Naive thymus-derived CD8-positive, alpha-beta T cell (primary cell): ENCODE data around the gene DGKQ. TPM values are rescaled to one million over a fixed set of nuclear protein-coding genes. Genes with fewer than 3 reads are reported as not detected.
A peak's percentile ranks its signal among the peaks of the same experiment; 100 is the strongest.

Source experiments
- ATAC-seq, 2 donors: fragments of 150-1000 bp; cut with Tn5 transposase in 1 of 2; sonication (Bioruptor Pico), chemical (Tn5 transposase) in 1 of 2; 1 replicate in 1 of 2; 2 replicates in 1 of 2; pipeline ENCODE4 v1.10.0; 2021; ENCODE audit warnings: mild to moderate bottlenecking in 2 of 2, moderate library complexity in 2 of 2
- POLR2A ChIA-PET: fragments of 350-600 bp; sonication (Branson Sonifier 250); formaldehyde crosslinking; loops from one replicate; lab custom pipeline; 2021; ENCODE audit warnings: antibody characterized with exemption; lab: Charles Lee
- DNase-seq, 10 donors: peaks; one replicate each; pipeline versions ENCODE4 v3.0.0 to v3.0.0-alpha.2; 2020 to 2022
- H3K27ac Mint-ChIP-seq, 10 donors: one replicate each; pipeline ENCODE4 v1.8.0; 2020 to 2022; ENCODE audit warnings: mild to moderate bottlenecking in 10 of 10, mixed read lengths in 10 of 10, moderate library complexity in 4 of 10, inconsistent platforms in 1 of 10
- H3K27me3 Mint-ChIP-seq, 5 donors: one replicate each; pipeline ENCODE4 v1.8.0; 2021 to 2022; ENCODE audit warnings: mixed read lengths in 5 of 5
- H3K36me3 Mint-ChIP-seq, 3 donors: one replicate each; pipeline ENCODE4 v1.8.0; 2020 to 2022; ENCODE audit warnings: mixed read lengths in 3 of 3, mild to moderate bottlenecking in 2 of 3, inconsistent platforms in 1 of 3
- H3K4me1 Mint-ChIP-seq, 4 donors: one replicate each; pipeline ENCODE4 v1.8.0; 2021 to 2022; ENCODE audit warnings: mixed read lengths in 4 of 4
- H3K4me3 Mint-ChIP-seq, 10 donors: one replicate each; pipeline ENCODE4 v1.8.0; 2020 to 2022; ENCODE audit warnings: mild to moderate bottlenecking in 10 of 10, mixed read lengths in 10 of 10, moderate library complexity in 6 of 10, inconsistent platforms in 1 of 10
- H3K9me3 Mint-ChIP-seq, 9 donors: one replicate each; pipeline ENCODE4 v1.8.0; 2020 to 2022; ENCODE audit warnings: mixed read lengths in 9 of 9, mild to moderate bottlenecking in 3 of 9, inconsistent platforms in 1 of 9, moderate library complexity in 1 of 9
- polyA plus RNA-seq, 3 donors: library from polyadenylated mRNA; unstranded; fragments of 300-500 nt; fragmentation: Illumina TruSeq; gene quantifications; one replicate each; pipeline ENCODE4 v1.2.3, GENCODE V29; 2021
- total RNA-seq, 8 experiments: library from RNA in 2 of 8; stranded (reverse) in 2 of 8; gene quantifications; one replicate each; pipeline ENCODE4 v1.2.3 and lab custom pipeline; 2021 to 2026

Gene DGKQ
- total and polyA plus RNA-seq, 5 experiments from 2014 or later = 2.2 to 39.9 (median 17.3) TPM

GRCh38 chr4:913280-913618 is 60.1 kb downstream of the DGKQ start:
- peaks cover 0 to 6% (median 0%) of the 10 kb centered on the region in 9 donors for H3K9me3 Mint-ChIP-seq
- no peak for DNase-seq
- H3K36me3 Mint-ChIP-seq = peaks cover 3 to 33% (median 5%) of the 10 kb centered on the region in 3 donors
- POLR2A ChIA-PET = interaction anchor here (1.4 kb wide), 1 partner anchor 19 kb away, joined by 3 read pairs; the partner anchor contains the start of genes GAK and TMEM175
- no peak overlapping the region for H3K27ac Mint-ChIP-seq
- no peak for ATAC-seq
- no peaks in the 10 kb centered on the region for H3K27me3 Mint-ChIP-seq
- H3K4me3 Mint-ChIP-seq = no peak overlapping the region
- H3K4me1 Mint-ChIP-seq = peaks cover 29 to 39% (median 36%) of the 10 kb centered on the region in 4 donors

- DNase-seq = peak in 1 of 10 donors; percentile 37
- H3K36me3 Mint-ChIP-seq = peaks cover 0 to 36% (median 5%) of the 10 kb centered on the region in 3 donors
- H3K4me1 Mint-ChIP-seq = peaks cover 28 to 36% (median 31%) of the 10 kb centered on the region in 4 donors
- POLR2A ChIA-PET = interaction anchor here (1.4 kb wide), 1 partner anchor 19 kb away, joined by 3 read pairs; the partner anchor contains the start of genes GAK and TMEM175
- no peak overlapping the region for H3K4me3 Mint-ChIP-seq
- H3K27me3 Mint-ChIP-seq = no peaks in the 10 kb centered on the region
- ATAC-seq = no peak
- peak overlapping the region in 1 of 10 donors; percentile 3 for H3K27ac Mint-ChIP-seq
- H3K9me3 Mint-ChIP-seq = peaks cover 0 to 3% (median 0%) of the 10 kb centered on the region in 9 donors
Measured at GRCh38 chr4:912548-913279, 60.7 kb downstream of the DGKQ start.

GRCh38 chr4:911871-912490 is 61.4 kb downstream of the DGKQ start:
- H3K4me3 Mint-ChIP-seq = peak overlapping the region in 1 of 10 donors; percentile 62
- H3K36me3 Mint-ChIP-seq = peaks cover 0 to 36% (median 5%) of the 10 kb centered on the region in 3 donors
- peaks cover 23 to 31% (median 24%) of the 10 kb centered on the region in 4 donors for H3K4me1 Mint-ChIP-seq
- no peaks in the 10 kb centered on the region for H3K9me3 Mint-ChIP-seq
- no peaks in the 10 kb centered on the region for H3K27me3 Mint-ChIP-seq
- DNase-seq (peak in 1 of 10 donors; percentile 45), ATAC-seq (no peak)
- peak overlapping the region in 2 of 10 donors; percentile 20 to 73 for H3K27ac Mint-ChIP-seq
- POLR2A ChIA-PET = no interaction called here

- H3K27ac Mint-ChIP-seq = peak overlapping the region in 1 of 10 donors; percentile 73
Measured at GRCh38 chr4:911221-911751, 62.1 kb downstream of the DGKQ start.

GRCh38 chr4:910366-911091 is 62.8 kb downstream of the DGKQ start:
- H3K36me3 Mint-ChIP-seq = peaks cover 0 to 41% (median 5%) of the 10 kb centered on the region in 3 donors
- no peaks in the 10 kb centered on the region for H3K27me3 Mint-ChIP-seq
- POLR2A ChIA-PET = interaction anchor here (1.0 kb wide), 1 partner anchor 26 kb away, joined by 3 read pairs; no protein-coding TSS in a partner anchor
- H3K9me3 Mint-ChIP-seq = no peaks in the 10 kb centered on the region
- ATAC-seq = no peak
- H3K4me1 Mint-ChIP-seq = peaks cover 9 to 19% (median 12%) of the 10 kb centered on the region in 4 donors
- peak in 1 of 10 donors; percentile 55 for DNase-seq
- no peak overlapping the region for H3K4me3 Mint-ChIP-seq
- H3K27ac Mint-ChIP-seq = no peak overlapping the region

More at GRCh38 chr4:911221-911751, 62.1 kb downstream of the DGKQ start:
- ATAC-seq (no peak), DNase-seq (peak in 1 of 10 donors; percentile 51)
- Mint-ChIP-seq H3K27me3 (no peaks in the 10 kb centered on the region), H3K4me3 (no peak overlapping the region), H3K4me1 (peaks cover 17 to 26% (median 17%) of the 10 kb centered on the region in 4 donors), H3K36me3 (peaks cover 0 to 41% (median 5%) of the 10 kb centered on the region in 3 donors), H3K9me3 (no peaks in the 10 kb centered on the region)
- POLR2A ChIA-PET = no interaction called here

GRCh38 chr4:909821-910220 is 63.5 kb downstream of the DGKQ start:
- Mint-ChIP-seq H3K27me3 (no peaks in the 10 kb centered on the region), H3K36me3 (peaks cover 0 to 45% (median 5%) of the 10 kb centered on the region in 3 donors), H3K4me1 (peaks cover 2 to 12% (median 5%) of the 10 kb centered on the region in 4 donors), H3K9me3 (no peaks in the 10 kb centered on the region), H3K4me3 (no peak overlapping the region), H3K27ac (peak overlapping the region in 1 of 10 donors; percentile 59)
- peak in 1 of 10 donors; percentile 18 for DNase-seq
- no peak for ATAC-seq
- POLR2A ChIA-PET = interaction anchor here (1.0 kb wide), 1 partner anchor 26 kb away, joined by 3 read pairs; no protein-coding TSS in a partner anchor

- H3K27ac Mint-ChIP-seq = peak overlapping the region in 1 of 10 donors; percentile 59
- ATAC-seq = no peak
- peak in 1 of 10 donors; percentile 48 for DNase-seq
- no peak overlapping the region for H3K4me3 Mint-ChIP-seq
- POLR2A ChIA-PET = no interaction called here
- no peaks in the 10 kb centered on the region for H3K9me3 Mint-ChIP-seq
- peaks cover 0 to 9% (median 3%) of the 10 kb centered on the region in 4 donors for H3K4me1 Mint-ChIP-seq
- H3K27me3 Mint-ChIP-seq = no peaks in the 10 kb centered on the region
- H3K36me3 Mint-ChIP-seq = peaks cover 0 to 49% (median 5%) of the 10 kb centered on the region in 3 donors
Measured at GRCh38 chr4:909131-909571, 64.2 kb downstream of the DGKQ start.

Other genes with a start within 250 kb of the DGKQ start
- under 1 TPM in 1 of 2 experiments, not detected in 1; 0.29 TPM for gene CPLX1, start 147.4 kb downstream of the DGKQ start, total RNA-seq
- not detected for gene CPLX1, start 147.4 kb downstream of the DGKQ start, polyA plus RNA-seq
- gene GAK, start 41.3 kb downstream of the DGKQ start, total RNA-seq = 100 to 1,000 TPM; 162 to 164 TPM
- 10 to 100 TPM; 45.0 to 71.0 (median 57.6) TPM for gene GAK, start 41.3 kb downstream of the DGKQ start, polyA plus RNA-seq
- 10 to 100 TPM; 65.6 to 72.9 TPM for gene TMEM175, start 41.1 kb downstream of the DGKQ start, total RNA-seq
- gene TMEM175, start 41.1 kb downstream of the DGKQ start, polyA plus RNA-seq = 10 to 100 TPM in 2 of 3 donors, 1 to 10 TPM in 1; 6.4 to 14.7 (median 11.5) TPM
- gene IDUA, start 13.5 kb upstream of the DGKQ start, total RNA-seq = 10 to 100 TPM; 74.8 to 79.1 TPM
- 10 to 100 TPM in 1 of 3 donors, 1 to 10 TPM in 2; 6.5 to 15.4 (median 9.6) TPM for gene IDUA, start 13.5 kb upstream of the DGKQ start, polyA plus RNA-seq
- under 1 TPM; 0.39 to 0.44 TPM for gene SLC26A1, start 19.8 kb upstream of the DGKQ start, total RNA-seq
- gene SLC26A1, start 19.8 kb upstream of the DGKQ start, polyA plus RNA-seq = 1 to 10 TPM in 2 of 3 donors, under 1 TPM in 1; 0.72 to 1.3 (median 1.1) TPM
- gene FGFRL1, start 38.1 kb upstream of the DGKQ start, total RNA-seq = 10 to 100 TPM; 17.1 to 18.4 TPM
- gene FGFRL1, start 38.1 kb upstream of the DGKQ start, polyA plus RNA-seq = 1 to 10 TPM in 1 of 3 donors, under 1 TPM in 2; 0.65 to 1.2 (median 0.73) TPM
- 1 to 10 TPM; 7.7 to 8.5 TPM for gene RNF212, start 140.0 kb upstream of the DGKQ start, total RNA-seq
- 1 to 10 TPM; 3.1 to 4.4 (median 3.5) TPM for gene RNF212, start 140.0 kb upstream of the DGKQ start, polyA plus RNA-seq
- 10 to 100 TPM; 16.5 to 16.6 TPM for gene SPON2, start 199.0 kb upstream of the DGKQ start, total RNA-seq
- 10 to 100 TPM in 1 of 3 donors, 1 to 10 TPM in 2; 8.5 to 45.9 (median 9.5) TPM for gene SPON2, start 199.0 kb upstream of the DGKQ start, polyA plus RNA-seq